A673 (cell line): ENCODE results near the gene DDHD1. TPM values are rescaled to one million over a fixed set of nuclear protein-coding genes. Genes with fewer than 3 reads are reported as not detected.
A peak's percentile ranks its signal among the peaks of the same experiment; 100 is the strongest.

Experiments
- BruUV-seq: library from RNA; stranded (reverse); fragments of 400-500 nt; replicated peaks from 2 replicates; lab custom pipeline; 2021; lab: Mats Ljungman, UMichigan
- CTCF ChIA-PET: fragments of 300-600 bp; sonication (Branson Sonifier 250); formaldehyde crosslinking; loops from one replicate; lab custom pipeline; 2022; ENCODE audit warnings: antibody characterized with exemption; lab: Charles Lee
- POLR2A ChIA-PET: fragments of 300-600 bp; sonication (Branson Sonifier 250); formaldehyde crosslinking; loops from one replicate; lab custom pipeline; 2022; ENCODE audit warnings: antibody characterized with exemption; ENCODE audit not compliant: low non-redundant PET; lab: Charles Lee
- DNase-seq: peaks from one replicate; pipeline ENCODE4 v3.0.0-alpha.2; 2015; ENCODE audit warnings: low spot score
- H3K27ac ChIP-seq: fragments of 200-600 bp; sonication (generic); 2 replicates; pipeline ENCODE4 v1.5.1; 2016; ENCODE audit warnings: mixed run types, low read depth, mild to moderate bottlenecking, mixed read lengths, antibody characterized with exemption, low read length; ENCODE audit not compliant: poor library complexity, severe bottlenecking
- H3K27me3 ChIP-seq: fragments of 200-600 bp; sonication (generic); replicated peaks from 2 replicates; pipeline ENCODE4 v1.6.1; 2017; ENCODE audit warnings: mixed run types, low read depth, mild to moderate bottlenecking, mixed read lengths, antibody characterized with exemption, low read length; ENCODE audit not compliant: insufficient read depth, poor library complexity
- H3K36me3 ChIP-seq: fragments of 200-600 bp; sonication (generic); 2 replicates; pipeline ENCODE4 v1.6.1; 2016; ENCODE audit warnings: mixed run types, mild to moderate bottlenecking, mixed read lengths, antibody characterized with exemption, low read length; ENCODE audit not compliant: insufficient read depth, poor library complexity, severe bottlenecking
- H3K4me1 ChIP-seq: fragments of 200-600 bp; sonication (generic); 2 replicates; pipeline ENCODE4 v1.6.1; 2017; ENCODE audit warnings: mixed run types, mild to moderate bottlenecking, mixed read lengths, antibody characterized with exemption, low read length; ENCODE audit not compliant: insufficient read depth, poor library complexity, severe bottlenecking
- H3K4me3 ChIP-seq: fragments of 200-600 bp; sonication (generic); 2 replicates; pipeline ENCODE4 v1.5.1; 2016; ENCODE audit warnings: low read depth, mixed run types, mild to moderate bottlenecking, mixed read lengths, low read length; ENCODE audit not compliant: poor library complexity, severe bottlenecking
- H3K9me3 ChIP-seq: fragments of 200-600 bp; sonication (generic); 2 replicates; pipeline ENCODE4 v1.6.1; 2016; ENCODE audit warnings: mixed run types, low read depth, mild to moderate bottlenecking, mixed read lengths, antibody characterized with exemption, low read length; ENCODE audit not compliant: poor library complexity, severe bottlenecking
- CTCF ChIP-seq: fragments of 300-800, 200-600 bp; sonication (generic); conservative IDR thresholded peaks from 2 replicates; pipeline ENCODE4 v1.5.1; 2017; ENCODE audit warnings: low read depth, mild to moderate bottlenecking, antibody characterized with exemption, low read length, moderate library complexity, mixed read lengths
- EZH2 ChIP-seq: fragments of 200-600 bp; sonication (generic); IDR thresholded peaks from 2 replicates; pipeline ENCODE4 v1.6.1; 2017; ENCODE audit warnings: borderline replicate concordance, low read depth, mild to moderate bottlenecking, mixed read lengths, antibody characterized with exemption, low read length; ENCODE audit not compliant: poor library complexity, severe bottlenecking
- intact Hi-C: fragments of 100-400 bp; cut with micrococcal nuclease; formaldehyde crosslinking; loops from one replicate; pipeline ENCODE4 v1.10.0; 2022; ENCODE audit not compliant: unreplicated experiment
- total RNA-seq: library from RNA; stranded (reverse); gene quantifications from 2 replicates; pipeline ENCODE4 v1.2.3, GENCODE V29; 2021

The DDHD1 gene
- total RNA-seq, 1 experiment from 2014 or later: 21.9 TPM

DNA sequence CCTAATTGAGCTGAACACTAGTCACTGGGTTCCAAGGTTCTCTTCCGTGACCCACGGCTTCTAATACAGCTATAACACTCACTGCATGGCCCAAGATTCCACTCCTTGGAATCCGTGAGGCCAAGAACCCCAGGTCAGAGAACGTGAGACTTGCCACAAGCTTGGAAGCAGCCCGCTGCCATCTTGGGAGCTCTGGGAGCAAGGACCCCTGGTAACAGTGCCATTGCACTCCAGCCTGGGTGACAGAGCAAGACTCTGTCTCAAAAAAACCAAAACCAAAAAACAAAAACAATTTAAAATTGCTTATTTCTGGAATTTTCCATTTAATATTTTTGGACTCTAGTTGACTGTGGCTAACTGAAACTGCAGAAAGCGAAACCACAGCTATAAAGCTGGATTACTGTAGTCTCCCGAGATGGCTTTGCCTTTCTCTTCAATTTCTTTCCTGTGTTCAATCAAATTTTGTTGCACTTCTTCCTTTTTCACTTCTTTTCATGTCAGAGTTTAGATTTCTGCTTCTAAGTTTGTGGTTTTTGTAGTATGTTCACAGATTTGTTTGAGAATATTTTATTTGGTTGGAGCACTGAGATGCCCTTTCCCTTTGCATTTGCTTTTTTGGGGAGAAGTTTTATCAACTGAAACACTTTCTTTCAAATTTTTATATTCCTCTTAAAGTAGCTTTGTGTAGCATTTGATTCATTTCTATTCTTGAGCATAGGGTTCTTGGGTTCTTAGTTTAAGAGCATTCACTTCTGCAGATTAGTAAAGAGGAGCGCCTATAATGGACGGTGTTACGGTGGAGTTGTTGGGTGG, 44.6 kb downstream of the DDHD1 start:
- Histone ChIP-seq H3K4me1 (peaks cover 10% of the 10 kb centered on the region), H3K9me3 (peaks cover 8% of the 10 kb centered on the region), H3K4me3 (peak overlapping the region; percentile 32), H3K27me3 (no peaks in the 10 kb centered on the region), H3K27ac (peak overlapping the region; percentile 70), H3K36me3 (no peaks in the 10 kb centered on the region)
- intact Hi-C loops: no loop called here
- ChIA-PET POLR2A (no interaction called here), CTCF (no interaction called here)
- no peak for TF ChIP-seq EZH2
- TF ChIP-seq CTCF: no peak
- BruUV-seq: no TSS peak
- no peak for DNase-seq

DNA sequence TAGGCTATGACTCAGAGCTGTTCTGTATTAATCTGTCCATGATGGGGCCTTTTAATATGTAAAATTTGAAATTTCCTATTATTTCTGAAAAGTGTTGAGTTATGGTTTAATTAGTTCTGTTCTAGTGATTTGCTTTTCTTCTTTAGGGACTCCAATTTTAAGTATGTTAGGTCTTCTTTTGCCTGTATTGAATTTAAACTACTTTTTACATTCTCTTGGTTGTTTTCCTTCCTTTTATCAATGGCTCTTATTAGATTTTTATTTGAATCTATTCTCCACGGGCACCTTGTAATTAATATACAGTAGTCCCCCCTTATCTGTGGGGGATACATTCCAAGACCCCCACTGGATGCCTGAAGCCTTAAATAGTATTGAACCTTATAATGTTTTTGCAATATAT, 46.4 kb downstream of the DDHD1 start:
- Histone ChIP-seq H3K4me1 (peaks cover 16% of the 10 kb centered on the region), H3K27me3 (no peaks in the 10 kb centered on the region), H3K27ac (no peak overlapping the region), H3K36me3 (no peaks in the 10 kb centered on the region), H3K4me3 (no peak overlapping the region), H3K9me3 (peaks cover 8% of the 10 kb centered on the region)
- intact Hi-C loops: no loop called here
- TF ChIP-seq EZH2: no peak
- no TSS peak for BruUV-seq
- POLR2A ChIA-PET: no interaction called here
- CTCF ChIA-PET: no interaction called here
- DNase-seq: no peak

- Histone ChIP-seq H3K4me3 (no peak overlapping the region), H3K36me3 (no peaks in the 10 kb centered on the region), H3K4me1 (peaks cover 16% of the 10 kb centered on the region), H3K27ac (no peak overlapping the region), H3K27me3 (no peaks in the 10 kb centered on the region), H3K9me3 (peaks cover 8% of the 10 kb centered on the region)
- TF ChIP-seq CTCF: no peak
- CTCF ChIA-PET: no interaction called here
- BruUV-seq: no TSS peak
- intact Hi-C loops: no loop called here
- DNase-seq: no peak
- POLR2A ChIA-PET: no interaction called here
Observed at GRCh38 chr14:53103636-53104340, 49.3 kb downstream of the DDHD1 start.
